EL (cell line): ENCODE measurements around the gene TPPP.

ENCODE experiments used
- DNase-seq: peaks from one replicate; pipeline ENCODE4 v3.0.0-alpha.2; 2016

The TPPP gene

GRCh38 chr5:676699-677076, 16.5 kb downstream of the TPPP start:
- no peak for DNase-seq

- DNase-seq, result no peak
These were observed 17.1 kb downstream of the TPPP start for GRCh38 chr5:675871-676698.

- no peak for DNase-seq
These were observed 17.9 kb downstream of the TPPP start for GRCh38 chr5:675111-675870.

- DNase-seq, result no peak
These were observed 18.5 kb downstream of the TPPP start for GRCh38 chr5:674630-675011.

GRCh38 chr5:673831-674629, 19.1 kb downstream of the TPPP start:
- no peak for DNase-seq

- DNase-seq, result no peak
These were observed 19.9 kb downstream of the TPPP start for GRCh38 chr5:673161-673830.

- DNase-seq, result peak; percentile 64
These were observed 20.6 kb downstream of the TPPP start for GRCh38 chr5:672329-673160.

- peak; percentile 62 for DNase-seq
These were observed 21.5 kb downstream of the TPPP start for GRCh38 chr5:671459-672328.

- DNase-seq, result no peak
These were observed 22.5 kb downstream of the TPPP start for GRCh38 chr5:670396-671270.

GRCh38 chr5:669842-670395, 23.2 kb downstream of the TPPP start:
- no peak for DNase-seq

- no peak for DNase-seq
These were observed 23.9 kb downstream of the TPPP start for GRCh38 chr5:669111-669841.

GRCh38 chr5:668283-668995, 24.7 kb downstream of the TPPP start:
- no peak for DNase-seq

GRCh38 chr5:666816-667498, 26.2 kb downstream of the TPPP start:
- no peak for DNase-seq

- no peak for DNase-seq
These were observed 27.0 kb downstream of the TPPP start for GRCh38 chr5:665956-666711.

GRCh38 chr5:665541-665955, 27.6 kb downstream of the TPPP start:
- no peak for DNase-seq

GRCh38 chr5:664994-665360, 28.2 kb downstream of the TPPP start:
- no peak for DNase-seq
